C1 segment of cervical spinal cord (tissue), 14 donors: ENCODE data around the gene FZR1.
A peak's percentile ranks its signal among the peaks of the same experiment; 100 is the strongest.

Source experiments
- DNase-seq, 14 donors: peaks; one replicate each; lab custom pipeline; 2025; lab: John Stamatoyannopoulos, UW

FZR1 gene

GRCh38 chr19:3513229-3514140, 7.4 kb downstream of the FZR1 start:
- no peak for DNase-seq

GRCh38 chr19:3514930-3515329, 8.8 kb downstream of the FZR1 start:
- no peak for DNase-seq

DNA sequence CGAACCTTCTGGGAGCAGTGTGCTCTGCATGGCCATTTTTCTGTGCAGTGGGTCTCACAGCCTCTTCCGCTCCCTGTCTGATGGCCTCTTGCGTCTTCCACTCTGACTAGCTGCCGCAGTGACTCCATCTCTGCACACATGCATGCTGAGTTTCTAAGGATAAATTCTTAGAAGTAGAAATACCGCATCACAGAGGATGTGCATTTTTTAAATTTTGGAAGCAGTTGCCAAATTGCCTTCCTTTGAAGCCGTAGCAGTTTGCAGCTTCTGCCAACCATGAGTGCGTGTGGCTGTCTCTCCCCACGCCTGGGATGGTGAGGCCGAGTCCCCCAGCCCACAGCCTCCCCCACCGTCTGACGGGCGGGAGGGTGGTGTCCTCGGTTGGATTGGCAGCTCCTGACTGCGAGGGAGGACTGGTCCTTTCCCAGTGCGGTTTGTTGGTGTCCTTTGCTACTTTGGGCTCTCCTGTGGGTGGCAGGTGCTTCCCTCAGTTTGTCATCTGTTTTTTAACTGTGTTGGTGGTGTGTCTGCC, 9.8 kb downstream of the FZR1 start:
- no peak for DNase-seq

- DNase-seq, result peak in 1 of 14 donors; percentile 21
These were observed 10.6 kb downstream of the FZR1 start for GRCh38 chr19:3516675-3517207.

DNA sequence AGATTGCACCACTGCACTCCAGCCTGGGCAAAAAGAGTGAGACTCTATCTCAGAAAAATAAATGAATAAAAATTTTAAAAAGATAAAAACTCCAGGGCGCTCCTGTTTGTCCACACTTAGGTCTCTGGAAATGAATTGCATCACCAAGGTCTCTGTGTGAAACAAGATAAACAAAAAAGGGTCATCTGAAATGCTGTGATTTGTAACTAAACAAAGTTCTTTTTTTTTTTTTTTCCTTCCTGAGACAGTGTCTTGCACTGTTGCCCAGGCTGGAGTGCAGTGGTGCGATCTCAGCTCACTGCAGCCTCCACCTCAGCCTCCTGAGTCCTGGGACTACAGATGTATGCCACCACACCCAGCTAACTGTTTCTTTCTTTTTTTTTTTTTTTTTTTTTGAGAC, 11.5 kb downstream of the FZR1 start:
- DNase-seq, result no peak

DNA sequence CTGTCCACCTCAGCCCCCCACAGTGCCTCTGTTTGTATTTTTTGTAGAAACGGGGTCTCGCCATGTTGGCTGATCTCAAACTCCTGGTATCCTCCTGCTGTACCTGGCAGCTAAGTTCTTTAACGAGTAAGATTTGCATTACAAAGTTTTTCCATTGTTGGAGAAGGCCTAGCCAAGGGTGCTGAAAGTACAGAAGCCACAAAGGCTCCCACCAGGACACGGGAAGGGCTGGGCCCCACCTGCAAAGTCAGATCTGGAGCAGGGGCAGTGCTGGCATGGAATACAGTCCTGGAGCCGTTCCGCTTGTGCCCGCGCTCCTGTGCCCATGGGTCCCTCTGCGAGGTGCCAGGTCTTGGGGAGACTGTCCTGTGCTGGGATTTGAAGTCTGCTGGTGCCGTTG, 12.1 kb downstream of the FZR1 start:
- DNase-seq, result no peak

- no peak for DNase-seq
These were observed 12.5 kb downstream of the FZR1 start for GRCh38 chr19:3518659-3519058.

DNA sequence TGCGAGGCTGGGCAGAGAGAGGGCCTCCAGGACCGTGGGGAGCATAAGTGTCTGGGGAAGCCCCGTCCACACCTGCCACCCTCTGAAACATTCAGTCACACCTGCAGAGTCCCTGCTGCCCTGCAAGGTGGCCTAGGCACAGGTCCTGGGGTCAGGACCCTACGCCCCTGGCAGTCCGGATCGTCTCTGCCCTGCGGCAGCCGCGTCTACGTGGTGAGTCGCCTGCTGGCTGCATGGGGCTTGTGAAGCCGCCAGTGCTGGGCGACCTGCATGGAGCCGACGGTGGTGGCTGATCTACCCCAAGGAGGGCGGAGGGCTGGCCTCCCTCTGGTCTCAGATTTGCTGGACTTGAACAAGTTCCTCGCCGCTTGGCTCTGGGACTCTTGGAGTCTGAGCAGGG, 13.0 kb downstream of the FZR1 start:
- DNase-seq, result no peak

GRCh38 chr19:3520166-3521103, 14.3 kb downstream of the FZR1 start:
- no peak for DNase-seq

DNA sequence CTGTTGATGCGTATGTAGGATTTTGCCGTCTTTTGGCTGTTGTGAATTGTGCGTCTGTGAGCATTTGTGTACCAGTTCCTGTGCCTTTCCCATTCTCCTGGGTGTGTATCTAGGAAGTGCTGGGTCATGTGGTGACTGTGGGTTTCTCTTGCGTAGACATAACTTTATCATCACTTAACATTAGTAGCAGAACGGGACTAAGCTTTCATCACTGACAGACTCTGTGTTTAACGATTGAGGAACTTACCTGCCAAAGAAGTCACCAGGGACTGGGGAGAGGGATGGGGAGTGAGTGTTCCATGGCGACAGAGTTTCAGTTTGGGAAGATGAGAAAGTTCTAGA, 15.0 kb downstream of the FZR1 start:
- DNase-seq, result no peak

GRCh38 chr19:3522421-3523360, 16.6 kb downstream of the FZR1 start:
- no peak for DNase-seq

DNA sequence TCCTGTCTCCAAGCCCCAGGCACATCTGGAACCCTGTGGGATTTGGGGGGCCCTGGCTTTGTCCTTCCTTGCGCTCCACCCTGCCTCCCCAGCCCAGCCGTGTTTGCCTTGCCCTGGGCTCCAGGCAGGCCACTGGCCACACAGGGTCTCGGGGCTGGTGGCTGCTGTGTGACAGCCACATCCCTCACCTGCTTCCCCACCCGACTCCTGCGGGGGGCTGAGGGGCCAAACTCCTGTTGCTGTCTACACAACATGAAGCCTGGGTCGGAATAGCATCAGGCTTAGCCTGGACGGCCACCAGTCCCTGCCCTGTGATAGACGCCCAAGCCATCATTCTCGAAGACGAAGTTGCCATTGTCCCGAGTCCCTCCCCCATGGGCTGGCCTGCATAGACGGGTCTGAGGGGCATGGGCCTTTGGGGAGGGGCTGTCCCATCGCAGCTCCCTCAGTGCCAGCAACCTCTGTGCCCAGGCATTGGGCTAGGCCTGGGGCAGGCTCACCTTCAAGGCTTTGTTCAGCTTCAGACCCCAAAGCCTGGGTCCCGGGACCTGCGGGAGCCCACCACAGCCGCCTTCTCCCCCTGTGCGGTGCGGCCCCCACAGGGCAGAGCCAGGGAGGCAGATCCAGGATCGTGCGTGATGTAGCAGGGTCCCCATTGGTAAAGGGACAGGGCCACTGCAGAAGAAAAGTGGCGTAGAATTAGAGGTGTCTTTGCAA, 17.4 kb downstream of the FZR1 start:
- no peak for DNase-seq

- DNase-seq, result no peak
These were observed 18.1 kb downstream of the FZR1 start for GRCh38 chr19:3524078-3524842.

GRCh38 chr19:3524904-3525451, 18.9 kb downstream of the FZR1 start:
- no peak for DNase-seq

DNA sequence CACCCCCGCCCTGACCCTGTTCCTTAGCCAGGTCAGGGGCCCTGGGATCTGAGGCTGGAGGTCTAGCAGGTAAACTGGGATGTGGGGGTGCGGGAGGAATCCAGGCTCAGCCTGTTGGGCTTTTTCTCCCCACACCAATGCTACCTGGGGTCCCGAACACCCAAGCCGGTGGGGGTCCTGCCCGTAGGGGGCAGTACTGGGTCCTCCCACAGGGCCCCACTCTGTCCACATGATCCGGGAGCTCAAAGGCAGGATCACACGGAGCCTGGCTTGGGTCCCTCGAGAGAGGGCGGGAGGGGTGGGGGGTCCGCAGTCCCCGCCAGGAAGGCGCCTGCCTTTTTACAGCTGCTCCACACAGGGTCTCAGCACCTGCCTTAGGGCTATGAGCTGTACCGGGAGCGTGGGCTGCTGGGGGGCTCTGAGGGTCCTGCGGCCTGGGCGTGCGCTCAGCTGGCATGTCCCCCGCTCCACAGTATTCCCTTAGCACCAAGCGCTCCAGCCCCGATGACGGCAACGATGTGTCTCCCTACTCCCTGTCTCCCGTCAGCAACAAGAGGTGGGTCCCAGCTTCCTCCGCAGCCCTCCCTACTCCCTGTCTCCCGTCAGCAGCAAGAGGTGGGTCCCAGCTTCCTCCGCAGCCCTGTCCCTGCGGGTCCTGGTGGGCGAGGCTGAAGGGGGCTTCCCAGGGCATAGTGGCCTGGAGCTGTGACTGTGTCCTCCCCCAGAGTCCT, 20.6 kb downstream of the FZR1 start:
- DNase-seq, result no peak

- DNase-seq, result no peak
These were observed 21.3 kb downstream of the FZR1 start for GRCh38 chr19:3527238-3527910.

DNA sequence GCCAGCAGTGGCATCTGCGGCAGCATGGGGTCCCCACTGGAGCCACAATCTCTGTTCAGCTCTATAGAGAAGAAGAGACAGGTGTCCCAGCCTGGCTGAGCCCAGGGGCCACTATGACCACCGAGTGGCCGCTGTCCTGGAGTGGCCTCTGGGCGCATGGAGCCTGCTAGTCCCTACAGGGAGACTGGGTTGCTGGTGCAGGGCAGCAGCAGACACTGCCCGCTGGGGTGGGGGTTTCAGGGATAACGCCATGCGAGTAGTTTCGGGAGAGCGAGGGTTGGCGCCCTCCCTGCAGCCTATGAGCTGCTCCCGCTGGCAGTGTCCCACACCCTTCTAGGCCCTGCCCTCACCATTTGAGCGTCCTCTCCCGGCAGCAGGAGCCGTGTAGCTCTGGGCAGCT, 22.0 kb downstream of the FZR1 start:
- no peak for DNase-seq
